ENCODE measurements around the gene SCYL3.

GRCh38 chr1:169900571-169900970, 6.9 kb upstream of the SCYL3 start:
- TF ChIP-seq CTCF (IDR thresholded peaks at IDR 0.05) (no peak), POLR2A (IDR thresholded peaks at IDR 0.05) (no peak)
